CD4-positive, CD25-positive, alpha-beta regulatory T cell (primary cell): ENCODE results near the gene COPE. TPM values are rescaled to one million over a fixed set of nuclear protein-coding genes. Genes with fewer than 3 reads are reported as not detected.

Experiments
- ATAC-seq, 2 donors: fragments of 150-1000 bp; cut with Tn5 transposase; one replicate each; pipeline ENCODE4 v1.10.0; 2021; ENCODE audit warnings: low read depth in 2 of 2, moderate number of reproducible peaks in 2 of 2, moderate library complexity in 1 of 2
- DNase-seq, 3 donors: peaks; one replicate each; pipeline versions ENCODE4 v3.0.0 to v3.0.0-alpha.2; 2012 to 2022; ENCODE audit warnings: mixed read lengths in 1 of 3
- H3K27ac ChIP-seq: one replicate; pipeline ENCODE4 v1.7.0; 2013; ENCODE audit warnings: mild to moderate bottlenecking, low read length; ENCODE audit not compliant: insufficient read depth, poor library complexity, severe bottlenecking
- H3K27me3 ChIP-seq: one replicate; pipeline ENCODE4 v1.7.0; 2013; ENCODE audit warnings: low read length; ENCODE audit not compliant: control insufficient read depth, insufficient read depth
- H3K36me3 ChIP-seq: one replicate; pipeline ENCODE4 v1.7.0; 2013; ENCODE audit warnings: mild to moderate bottlenecking, low read length, moderate library complexity; ENCODE audit not compliant: control insufficient read depth, insufficient read depth
- H3K4me1 ChIP-seq: 2 replicates; pipeline ENCODE4 v1.7.0; 2013; ENCODE audit warnings: mild to moderate bottlenecking, low read length; ENCODE audit not compliant: insufficient read depth, control insufficient read depth, poor library complexity, severe bottlenecking
- H3K4me3 ChIP-seq: one replicate; pipeline ENCODE4 v1.7.0; 2013; ENCODE audit warnings: low read depth, mild to moderate bottlenecking, low read length, moderate library complexity
- H3K9me3 ChIP-seq, 2 experiments: 1 replicate in 1 of 2; 2 replicates in 1 of 2; pipeline ENCODE4 v1.7.0; 2013; ENCODE audit warnings: low read length in 2 of 2, mild to moderate bottlenecking in 1 of 2, moderate library complexity in 1 of 2; ENCODE audit not compliant: control insufficient read depth in 2 of 2
- H3K27ac Mint-ChIP-seq, 3 donors: one replicate each; pipeline ENCODE4 v1.8.0; 2020 to 2022; ENCODE audit warnings: mild to moderate bottlenecking in 3 of 3, mixed read lengths in 3 of 3, moderate library complexity in 2 of 3
- H3K27me3 Mint-ChIP-seq: one replicate; pipeline ENCODE4 v1.8.0; 2022; ENCODE audit warnings: mild to moderate bottlenecking, mixed read lengths
- H3K36me3 Mint-ChIP-seq: one replicate; pipeline ENCODE4 v1.8.0; 2020; ENCODE audit warnings: mixed read lengths
- H3K4me1 Mint-ChIP-seq, 4 donors: one replicate each; pipeline ENCODE4 v1.8.0; 2020 to 2022; ENCODE audit warnings: mixed read lengths in 4 of 4, mild to moderate bottlenecking in 1 of 4
- H3K4me3 Mint-ChIP-seq, 4 donors: one replicate each; pipeline ENCODE4 v1.8.0; 2020 to 2022; ENCODE audit warnings: mild to moderate bottlenecking in 4 of 4, mixed read lengths in 4 of 4, moderate library complexity in 3 of 4
- H3K9me3 Mint-ChIP-seq, 7 donors: one replicate each; pipeline ENCODE4 v1.8.0; 2020 to 2022; ENCODE audit warnings: mixed read lengths in 7 of 7, mild to moderate bottlenecking in 3 of 7, moderate library complexity in 2 of 7
- polyA plus RNA-seq, 4 donors: library from polyadenylated mRNA; unstranded; fragments of 300-500 nt; fragmentation: Illumina TruSeq; gene quantifications; one replicate each; pipeline ENCODE4 v1.2.3, GENCODE V29; 2021
- total RNA-seq: library from RNA; stranded (reverse); gene quantifications from one replicate; pipeline ENCODE4 v1.2.3, GENCODE V29; 2022

The COPE gene
- total and polyA plus RNA-seq, 5 donors from 2014 or later, result 165 to 314 (median 253) TPM

- DNase-seq (no peak), ATAC-seq (no peak)
- no peaks in the 10 kb centered on the region for H3K9me3 ChIP-seq
- no peaks in the 10 kb centered on the region for H3K27me3 ChIP-seq
- Mint-ChIP-seq H3K27me3 (peaks cover 5% of the 10 kb centered on the region), H3K4me1 (no peaks in the 10 kb centered on the region), H3K27ac (peak overlapping the region in 1 of 3 donors; percentile 38), H3K9me3 (no peaks in the 10 kb centered on the region), H3K36me3 (peaks cover 3% of the 10 kb centered on the region), H3K4me3 (no peak overlapping the region)
- H3K4me1 ChIP-seq, result no peaks in the 10 kb centered on the region
- H3K36me3 ChIP-seq, result no peaks in the 10 kb centered on the region
- no peak overlapping the region for H3K4me3 ChIP-seq
- no peak overlapping the region for H3K27ac ChIP-seq
These were observed 41.0 kb downstream of the COPE start for GRCh38 chr19:18878058-18878797.

DNA sequence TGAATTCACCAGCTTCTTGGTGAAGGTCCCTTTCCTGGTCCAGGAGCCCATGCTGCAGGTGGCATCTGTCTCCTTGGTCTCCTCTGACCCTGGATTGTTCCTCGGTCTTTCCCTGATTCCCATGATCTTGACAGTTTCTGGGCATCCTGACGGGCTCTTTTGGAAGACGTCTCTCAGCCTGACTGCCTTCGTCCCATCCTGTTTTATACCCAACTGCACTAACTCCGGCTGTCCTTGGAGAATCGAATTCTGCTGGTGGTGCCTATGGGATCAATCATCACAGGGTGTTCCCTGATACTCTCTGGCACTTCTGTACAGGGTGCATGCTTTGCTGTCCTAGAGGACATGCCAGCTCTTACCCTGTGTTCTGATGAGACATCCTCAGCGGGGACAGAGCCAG lies 42.3 kb downstream of the COPE start:
- Mint-ChIP-seq H3K36me3 (peaks cover 3% of the 10 kb centered on the region), H3K27ac (no peak overlapping the region), H3K27me3 (peaks cover 8% of the 10 kb centered on the region), H3K4me1 (peaks cover 0 to 2% (median under 1%) of the 10 kb centered on the region in 4 donors), H3K4me3 (no peak overlapping the region), H3K9me3 (no peaks in the 10 kb centered on the region)
- no peak for DNase-seq
- Histone ChIP-seq H3K9me3 (no peaks in the 10 kb centered on the region), H3K27me3 (no peaks in the 10 kb centered on the region), H3K36me3 (no peaks in the 10 kb centered on the region), H3K4me1 (no peaks in the 10 kb centered on the region), H3K4me3 (no peak overlapping the region), H3K27ac (no peak overlapping the region)
- no peak for ATAC-seq

DNA sequence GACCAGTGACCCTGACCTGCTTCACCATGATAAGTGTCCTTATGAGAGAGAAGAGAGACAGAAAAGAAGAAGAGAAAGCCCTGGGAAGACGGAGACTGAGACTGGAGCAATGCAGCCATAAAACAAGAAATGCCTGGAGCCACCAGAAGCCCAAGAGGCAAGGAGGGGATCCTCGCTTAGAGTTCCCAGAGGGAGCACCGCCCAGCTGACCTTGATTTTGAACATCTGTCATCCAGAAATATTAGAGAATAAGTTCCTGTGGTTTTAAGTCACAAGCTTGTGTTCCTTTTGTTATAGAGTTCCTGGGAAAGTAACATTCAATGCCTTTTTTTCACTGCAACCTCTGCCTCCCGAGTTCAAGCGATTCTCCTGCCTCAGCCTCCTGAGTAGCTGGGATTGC lies 43.5 kb downstream of the COPE start:
- no peaks in the 10 kb centered on the region for H3K9me3 ChIP-seq
- H3K27ac Mint-ChIP-seq, result no peak overlapping the region
- no peak for DNase-seq
- peaks cover 4 to 13% (median 7%) of the 10 kb centered on the region in 4 donors for H3K4me1 Mint-ChIP-seq
- no peaks in the 10 kb centered on the region for H3K4me1 ChIP-seq
- no peaks in the 10 kb centered on the region for H3K27me3 ChIP-seq
- peaks cover 19% of the 10 kb centered on the region for H3K27me3 Mint-ChIP-seq
- no peaks in the 10 kb centered on the region for H3K9me3 Mint-ChIP-seq
- no peak for ATAC-seq
- H3K4me3 ChIP-seq, result no peak overlapping the region
- no peak overlapping the region for H3K27ac ChIP-seq
- H3K4me3 Mint-ChIP-seq, result no peak overlapping the region
- peaks cover 3% of the 10 kb centered on the region for H3K36me3 Mint-ChIP-seq
- H3K36me3 ChIP-seq, result no peaks in the 10 kb centered on the region

DNA sequence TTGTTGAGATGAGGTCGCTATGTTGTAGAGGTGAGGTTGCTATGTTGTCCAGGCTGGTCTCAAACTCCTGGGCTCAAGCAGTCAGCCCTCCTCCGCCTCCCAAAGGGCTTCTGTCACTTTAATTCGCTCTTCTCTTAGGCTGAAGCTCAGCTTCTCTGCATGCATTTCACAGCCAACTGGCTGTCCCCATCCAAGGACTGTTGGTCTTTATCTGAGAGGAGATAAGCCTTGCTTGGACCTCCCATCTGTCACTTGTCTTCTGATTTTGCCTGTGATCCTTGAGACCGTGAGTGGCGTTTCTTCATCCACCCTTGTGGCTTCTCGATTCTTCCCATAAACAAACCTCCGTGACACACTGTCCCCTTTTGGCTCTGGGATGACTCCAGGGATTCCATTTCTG lies 47.6 kb downstream of the COPE start:
- no peak for DNase-seq
- Histone ChIP-seq H3K27me3 (no peaks in the 10 kb centered on the region), H3K27ac (no peak overlapping the region), H3K4me3 (no peak overlapping the region), H3K9me3 (no peaks in the 10 kb centered on the region), H3K36me3 (peaks cover 15% of the 10 kb centered on the region), H3K4me1 (peaks cover 9% of the 10 kb centered on the region)
- Mint-ChIP-seq H3K27ac (peak overlapping the region in 1 of 3 donors; percentile 57), H3K27me3 (peaks cover 25% of the 10 kb centered on the region), H3K4me1 (peaks cover 4 to 17% (median 9%) of the 10 kb centered on the region in 4 donors), H3K9me3 (no peaks in the 10 kb centered on the region), H3K36me3 (peaks cover 3% of the 10 kb centered on the region), H3K4me3 (no peak overlapping the region)
- ATAC-seq, result no peak

- H3K9me3 Mint-ChIP-seq, result no peaks in the 10 kb centered on the region
- peaks cover 21% of the 10 kb centered on the region for H3K36me3 ChIP-seq
- H3K27me3 ChIP-seq, result no peaks in the 10 kb centered on the region
- peaks cover 4 to 17% (median 9%) of the 10 kb centered on the region in 4 donors for H3K4me1 Mint-ChIP-seq
- no peak for ATAC-seq
- DNase-seq, result no peak
- H3K27ac ChIP-seq, result no peak overlapping the region
- H3K36me3 Mint-ChIP-seq, result peaks cover 3% of the 10 kb centered on the region
- peak overlapping the region in 1 of 4 donors; percentile 56 for H3K4me3 Mint-ChIP-seq
- no peaks in the 10 kb centered on the region for H3K9me3 ChIP-seq
- peaks cover 25% of the 10 kb centered on the region for H3K27me3 Mint-ChIP-seq
- H3K4me1 ChIP-seq, result peaks cover 9% of the 10 kb centered on the region
- H3K27ac Mint-ChIP-seq, result peak overlapping the region in 1 of 3 donors; percentile 97
- no peak overlapping the region for H3K4me3 ChIP-seq
These were observed 48.5 kb downstream of the COPE start for GRCh38 chr19:18870531-18871172.

- H3K9me3 ChIP-seq, result no peaks in the 10 kb centered on the region
- H3K4me3 ChIP-seq, result no peak overlapping the region
- no peaks in the 10 kb centered on the region for H3K9me3 Mint-ChIP-seq
- H3K36me3 Mint-ChIP-seq, result peaks cover 3% of the 10 kb centered on the region
- peaks cover 25% of the 10 kb centered on the region for H3K27me3 Mint-ChIP-seq
- H3K4me1 Mint-ChIP-seq, result peaks cover 4 to 17% (median 9%) of the 10 kb centered on the region in 4 donors
- no peak overlapping the region for H3K27ac Mint-ChIP-seq
- no peaks in the 10 kb centered on the region for H3K27me3 ChIP-seq
- DNase-seq, result no peak
- no peak overlapping the region for H3K27ac ChIP-seq
- peaks cover 9% of the 10 kb centered on the region for H3K4me1 ChIP-seq
- no peak overlapping the region for H3K4me3 Mint-ChIP-seq
- H3K36me3 ChIP-seq, result peaks cover 27% of the 10 kb centered on the region
- no peak for ATAC-seq
These were observed 49.2 kb downstream of the COPE start for GRCh38 chr19:18869781-18870530.

GRCh38 chr19:18869023-18869618 lies 50.1 kb downstream of the COPE start:
- H3K36me3 Mint-ChIP-seq, result peaks cover 6% of the 10 kb centered on the region
- H3K27me3 Mint-ChIP-seq, result peaks cover 25% of the 10 kb centered on the region
- peaks cover 4 to 17% (median 9%) of the 10 kb centered on the region in 4 donors for H3K4me1 Mint-ChIP-seq
- Histone ChIP-seq H3K4me1 (peaks cover 9% of the 10 kb centered on the region), H3K27me3 (no peaks in the 10 kb centered on the region), H3K27ac (no peak overlapping the region), H3K4me3 (no peak overlapping the region), H3K36me3 (peaks cover 30% of the 10 kb centered on the region), H3K9me3 (no peaks in the 10 kb centered on the region)
- H3K9me3 Mint-ChIP-seq, result no peaks in the 10 kb centered on the region
- ATAC-seq, result no peak
- no peak overlapping the region for H3K4me3 Mint-ChIP-seq
- DNase-seq, result no peak
- no peak overlapping the region for H3K27ac Mint-ChIP-seq
